ENCODE results near the gene NUDT22. TPM values are rescaled to one million over a fixed set of nuclear protein-coding genes. Genes with fewer than 3 reads are reported as not detected.

NUDT22 gene
- total RNA-seq, 4 donors from 2014 or later: 36.8 to 53.7 (median 45.8) TPM

GRCh38 chr11:64230171-64230984 lies 4.3 kb downstream of the NUDT22 start, which contains the start of gene DNAJC4:
Gene DNAJC4, plus strand, starts transcription at chr11:64230548. Its CDS starts 307 bp downstream, at chr11:64230855.
- ATAC-seq: peak; percentile 63
- H3K4me1 ChIP-seq: peaks cover 3 to 85% (median 36%) of the 10 kb centered on the region in 3 donors
- TF ChIP-seq CTCF (IDR thresholded peaks at IDR 0.05): no peak
- peak; percentile 30 to 49 for TF ChIP-seq POLR2A (IDR thresholded peaks at IDR 0.05)
- TF ChIP-seq POLR2AphosphoS5 (IDR thresholded peaks at IDR 0.05): peak; percentile 70
- no peak for TF ChIP-seq EP300 (IDR thresholded peaks at IDR 0.05)
- no peaks in the 10 kb centered on the region for H3K36me3 ChIP-seq
- 0% methylated on average over 3 of the region's 62 CpGs; no CpG with 5 or more reads in 1 of the 2 donors for WGBS, 2 donors (ENCODE audit: low coverage in 1 of 2)
- H3K27ac ChIP-seq: peak within 1 kb of the TSS; percentile 67 to 97 (median 96)
- H3K27me3 ChIP-seq: no peaks in the 10 kb centered on the region
- peak within 1 kb of the TSS; percentile 39 to 83 for H3K4me3 ChIP-seq
- H3K9me3 ChIP-seq: no peaks in the 10 kb centered on the region

- Histone ChIP-seq H3K4me1 (peaks cover 3 to 87% (median 40%) of the 10 kb centered on the region in 3 donors), H3K27ac (peak overlapping the region; percentile 67 to 97 (median 96)), H3K4me3 (peak overlapping the region; percentile 39 to 83), H3K27me3 (no peaks in the 10 kb centered on the region), H3K36me3 (peaks cover 0 to 3% of the 10 kb centered on the region in 2 donors), H3K9me3 (no peaks in the 10 kb centered on the region)
- WGBS, 2 donors (ENCODE audit: low coverage in 1 of 2): 6 to 14% methylated on average over 2 to 5 of the region's 8 CpGs
- no peak for ATAC-seq
- no peak for TF ChIP-seq EP300 (IDR thresholded peaks at IDR 0.05)
- TF ChIP-seq POLR2A (IDR thresholded peaks at IDR 0.05): no peak
- TF ChIP-seq CTCF (IDR thresholded peaks at IDR 0.05): no peak
- no peak for TF ChIP-seq POLR2AphosphoS5 (IDR thresholded peaks at IDR 0.05)
Observed at GRCh38 chr11:64230985-64231365, 4.9 kb downstream of the NUDT22 start.

- Histone ChIP-seq H3K36me3 (peaks cover 0 to 9% of the 10 kb centered on the region in 2 donors), H3K27me3 (no peaks in the 10 kb centered on the region), H3K27ac (peak overlapping the region in 3 of 4 donors; percentile 37 to 96 (median 95)), H3K4me1 (peaks cover 3 to 89% (median 40%) of the 10 kb centered on the region in 3 donors), H3K4me3 (no peak overlapping the region), H3K9me3 (no peaks in the 10 kb centered on the region)
- ATAC-seq: no peak
- no CpG with 5 or more reads among the region's 7 CpGs for WGBS, 2 donors (ENCODE audit: low coverage in 1 of 2)
- no peak for TF ChIP-seq EP300 (IDR thresholded peaks at IDR 0.05)
Observed at GRCh38 chr11:64231546-64231945, 5.5 kb downstream of the NUDT22 start.

- 88% methylated on average over 4 of the region's 15 CpGs; no CpG with 5 or more reads in 1 of the 2 donors for WGBS, 2 donors (ENCODE audit: low coverage in 1 of 2)
- Histone ChIP-seq H3K27ac (peak overlapping the region in 3 of 4 donors; percentile 37 to 96 (median 95)), H3K4me3 (no peak overlapping the region), H3K9me3 (no peaks in the 10 kb centered on the region), H3K27me3 (no peaks in the 10 kb centered on the region), H3K36me3 (peaks cover 0 to 17% of the 10 kb centered on the region in 2 donors), H3K4me1 (peaks cover 3 to 84% (median 33%) of the 10 kb centered on the region in 3 donors)
- TF ChIP-seq CTCF (IDR thresholded peaks at IDR 0.05): no peak
- ATAC-seq: no peak
Observed at GRCh38 chr11:64232182-64232966, 6.3 kb downstream of the NUDT22 start.

GRCh38 chr11:64232967-64233315 lies 6.9 kb downstream of the NUDT22 start:
- no peaks in the 10 kb centered on the region for H3K9me3 ChIP-seq
- no peaks in the 10 kb centered on the region for H3K27me3 ChIP-seq
- peaks cover 0 to 23% of the 10 kb centered on the region in 2 donors for H3K36me3 ChIP-seq
- 77 to 79% methylated on average over 7 to 8 of the region's 8 CpGs for WGBS, 2 donors (ENCODE audit: low coverage in 1 of 2)
- H3K27ac ChIP-seq: peak overlapping the region in 3 of 4 donors; percentile 95 to 96 (median 96)
- no peak for TF ChIP-seq POLR2AphosphoS5 (IDR thresholded peaks at IDR 0.05)
- TF ChIP-seq POLR2A (IDR thresholded peaks at IDR 0.05): no peak
- no peak for TF ChIP-seq CTCF (IDR thresholded peaks at IDR 0.05)
- TF ChIP-seq EP300 (IDR thresholded peaks at IDR 0.05): no peak
- no peak for ATAC-seq
- H3K4me3 ChIP-seq: no peak overlapping the region
- peaks cover 3 to 80% (median 27%) of the 10 kb centered on the region in 3 donors for H3K4me1 ChIP-seq

Data from gastroesophageal sphincter (tissue), 4 donors.